HG03108 (cell line): Measurements from ENCODE around the gene GYS2.

Experiments used
- ATAC-seq: cut with Tn5 transposase; IDR thresholded peaks from one replicate; pipeline ENCODE4 v1.9.1; 2021; ENCODE audit warnings: moderate library complexity; ENCODE audit not compliant: unreplicated experiment

The GYS2 gene

DNA sequence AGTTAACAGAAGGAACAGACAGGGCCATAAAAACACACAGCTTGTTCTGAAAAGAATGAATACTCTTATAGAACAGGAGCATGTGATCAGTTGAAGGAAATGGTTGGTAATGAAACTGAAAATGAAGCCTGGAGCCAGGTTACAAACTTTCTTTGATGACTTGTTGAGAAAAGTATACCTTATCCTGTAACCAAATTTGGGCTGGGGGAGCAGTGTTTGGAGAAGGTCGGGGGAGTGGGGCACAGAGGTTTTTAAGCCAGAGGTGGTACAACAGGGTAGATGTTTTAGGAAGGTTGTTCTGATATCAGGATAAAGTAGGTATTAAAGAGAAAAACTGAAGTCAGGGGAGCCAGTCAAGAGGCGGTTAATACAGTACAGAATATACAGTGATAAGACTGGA is 94.9 kb downstream of the GYS2 start:
- ATAC-seq, result peak; percentile 83

DNA sequence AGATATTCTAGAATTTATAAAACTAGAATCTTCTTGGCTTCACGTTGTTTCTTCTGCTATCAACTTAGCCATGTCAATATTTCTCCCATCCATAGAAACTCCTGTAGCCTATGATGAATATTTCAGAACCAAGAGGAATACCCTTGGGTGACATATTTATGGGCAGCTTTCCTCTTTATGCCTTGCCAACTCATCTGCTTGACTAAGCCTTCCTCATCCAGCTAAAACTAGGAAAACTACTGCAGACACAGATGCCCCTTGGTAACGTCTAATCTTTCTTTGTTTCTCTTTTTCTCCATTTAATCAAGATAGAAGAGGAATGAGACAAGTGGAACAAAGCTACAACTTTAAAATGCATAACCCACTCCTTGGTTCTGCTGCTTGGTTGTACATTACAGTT is 96.8 kb downstream of the GYS2 start:
- no peak for ATAC-seq

DNA sequence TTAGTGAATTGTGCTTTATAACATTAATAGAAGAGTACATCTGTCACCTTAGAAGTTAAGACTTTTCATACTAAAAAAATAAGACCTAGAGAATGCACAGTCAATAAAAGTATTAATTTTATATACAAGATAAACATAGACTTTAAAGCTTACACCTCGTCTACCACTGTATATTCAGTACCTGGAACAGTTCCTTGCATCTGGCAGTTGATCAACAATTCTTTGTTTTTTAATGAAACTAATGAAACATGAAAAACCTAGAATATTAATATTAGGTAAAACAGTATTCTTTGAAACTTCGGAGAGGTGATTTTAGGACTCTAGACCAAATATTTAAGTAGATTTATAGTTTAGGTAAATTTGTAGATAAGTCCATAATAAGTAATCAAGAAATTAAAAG is 98.8 kb downstream of the GYS2 start:
- ATAC-seq, result no peak

DNA sequence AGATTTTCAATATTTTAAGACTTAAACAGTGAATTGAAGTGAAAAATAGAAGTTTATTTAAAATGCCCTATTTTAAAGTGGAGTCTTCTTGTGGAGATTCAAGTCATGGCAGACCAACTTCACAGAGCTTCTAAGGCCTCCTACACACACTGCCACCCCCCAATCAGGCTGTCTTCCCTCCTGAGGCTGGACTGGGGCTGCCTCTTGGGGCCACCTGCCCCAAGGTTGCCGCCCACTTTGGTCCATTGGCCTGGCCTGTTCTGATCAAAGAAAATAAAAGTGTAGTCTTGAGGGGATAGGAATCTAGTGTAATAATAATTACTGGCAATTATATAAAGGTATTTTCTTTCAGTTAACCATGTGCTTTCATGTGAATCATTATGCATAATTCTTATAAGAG is 101.8 kb downstream of the GYS2 start:
- no peak for ATAC-seq

DNA sequence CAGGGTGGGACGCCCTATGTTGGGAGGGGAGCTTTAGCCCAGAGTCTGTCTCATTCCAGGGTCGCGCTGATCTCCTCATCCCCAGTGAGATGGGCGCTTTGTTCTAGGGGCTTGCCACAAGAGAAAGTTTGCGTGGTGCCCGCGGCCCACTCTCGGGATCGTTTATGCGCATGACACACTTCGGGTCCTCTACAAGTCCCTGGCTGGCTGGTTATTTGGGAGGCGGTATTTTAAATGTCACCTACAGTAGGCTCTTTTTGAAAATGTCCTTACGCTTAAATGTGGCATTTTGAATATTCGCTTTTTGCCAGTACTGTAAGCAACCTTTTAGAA is 102.5 kb downstream of the GYS2 start:
- no peak for ATAC-seq

GRCh38 chr12:21501258-21502163 is 103.1 kb downstream of the GYS2 start, which contains the start of the genes GOLT1B and RECQL:
GOLT1B (plus strand) TSS chr12:21501789; CDS start chr12:21501924, 135 bp downstream.
RECQL (minus strand) TSS chr12:21501635; CDS start chr12:21499570, 2,065 bp downstream.
- peak; percentile 98 for ATAC-seq

GRCh38 chr12:21500786-21501257 is 103.8 kb downstream of the GYS2 start:
- peak; percentile 5 for ATAC-seq

GRCh38 chr12:21499765-21500164 is 104.9 kb downstream of the GYS2 start:
- no peak for ATAC-seq
